Stomach (tissue), 4 donors: ENCODE data around the gene HIF1AN.

ENCODE experiments used
- CTCF ChIP-seq, 7 experiments: fragments of 450-650 bp in 4 of 7; fragments of 200-600 bp in 3 of 7; sonication (generic) in 3 of 7; IDR thresholded peaks; one replicate each; pipeline ENCODE4 v1.5.1; 2016 to 2019; ENCODE audit warnings: antibody characterized with exemption in 7 of 7, control low read depth in 2 of 7, mild to moderate bottlenecking in 1 of 7
- POLR2AphosphoS5 ChIP-seq, 3 donors: sonication (generic); formaldehyde crosslinking; IDR thresholded peaks; one replicate each; pipeline ENCODE4 v1.6.1; 2016; ENCODE audit warnings: antibody characterized with exemption in 3 of 3

- TF ChIP-seq CTCF (IDR thresholded peaks at IDR 0.05), result no peak
- no peak for TF ChIP-seq POLR2AphosphoS5 (IDR thresholded peaks at IDR 0.05)
Observed at GRCh38 chr10:100531761-100532160, 4.0 kb upstream of the HIF1AN start.
